Loucy (cell line): ENCODE measurements around the gene MRI1.

ENCODE experiments used
- H2AFZ ChIP-seq: fragments of 200-600 bp; sonication (generic); 2 replicates; pipeline ENCODE4 v1.6.0; 2016; ENCODE audit warnings: antibody characterized with exemption, mild to moderate bottlenecking, low read length, moderate library complexity
- H3F3A ChIP-seq: fragments of 200-600 bp; 2 replicates; pipeline ENCODE4 v1.6.0; 2016; ENCODE audit warnings: antibody characterized with exemption, low read depth, mild to moderate bottlenecking
- H3K27me3 ChIP-seq: fragments of 200-600 bp; sonication (generic); 2 replicates; pipeline ENCODE4 v1.6.1; 2014; ENCODE audit warnings: low read length, mild to moderate bottlenecking; ENCODE audit not compliant: insufficient read depth, poor library complexity, severe bottlenecking
- H3K36me3 ChIP-seq: fragments of 200-600 bp; sonication (generic); 2 replicates; pipeline ENCODE4 v1.6.1; 2016; ENCODE audit warnings: low read length; ENCODE audit not compliant: insufficient read depth
- H3K4me1 ChIP-seq: fragments of 200-600 bp; sonication (generic); 2 replicates; pipeline ENCODE4 v1.5.1; 2014; ENCODE audit warnings: low read length, mild to moderate bottlenecking; ENCODE audit not compliant: insufficient read depth, poor library complexity, severe bottlenecking
- H3K4me2 ChIP-seq: fragments of 200-600 bp; sonication (generic); 2 replicates; pipeline ENCODE4 v1.6.0; 2014; ENCODE audit warnings: antibody characterized with exemption, low read length, low read depth, mild to moderate bottlenecking; ENCODE audit not compliant: poor library complexity, severe bottlenecking
- H3K4me3 ChIP-seq: fragments of 200-600 bp; sonication (generic); 2 replicates; pipeline ENCODE4 v1.5.1; 2014; ENCODE audit warnings: low read length, mild to moderate bottlenecking, mixed read lengths; ENCODE audit not compliant: poor library complexity, severe bottlenecking
- H3K79me2 ChIP-seq: fragments of 200-600 bp; sonication (generic); 2 replicates; pipeline ENCODE4 v1.6.1; 2014; ENCODE audit warnings: low read length; ENCODE audit not compliant: insufficient read depth
- H3K9ac ChIP-seq: fragments of 200-600 bp; sonication (generic); 2 replicates; pipeline ENCODE4 v1.6.0; 2014; ENCODE audit warnings: mild to moderate bottlenecking, low read depth, low read length, moderate library complexity; ENCODE audit not compliant: poor library complexity, severe bottlenecking
- H3K9me2 ChIP-seq: fragments of 200-600 bp; sonication (generic); replicated peaks from 2 replicates; pipeline ENCODE4 v1.6.1; 2016; ENCODE audit warnings: low read depth, low read length, mixed read lengths
- H3K9me3 ChIP-seq: fragments of 200-600 bp; sonication (generic); 2 replicates; pipeline ENCODE4 v1.6.1; 2014; ENCODE audit warnings: mild to moderate bottlenecking, antibody characterized with exemption, low read length, low read depth; ENCODE audit not compliant: insufficient read depth
- H4K20me1 ChIP-seq: fragments of 200-600 bp; sonication (generic); 2 replicates; pipeline ENCODE4 v1.6.0; 2014; ENCODE audit warnings: antibody characterized with exemption, low read length, mild to moderate bottlenecking; ENCODE audit not compliant: insufficient read depth, poor library complexity, severe bottlenecking
- CTCF ChIP-seq: fragments of 200-600 bp; sonication (generic); conservative IDR thresholded peaks from 2 replicates; pipeline ENCODE4 v1.5.1; 2014; ENCODE audit warnings: mild to moderate bottlenecking, antibody characterized with exemption, low read length
- EZH2phosphoT487 ChIP-seq: fragments of 200-600 bp; IDR thresholded peaks from 2 replicates; pipeline ENCODE4 v1.6.1; 2018; ENCODE audit warnings: antibody characterized with exemption, mild to moderate bottlenecking, moderate library complexity, borderline replicate concordance

Gene MRI1

GRCh38 chr19:13803038-13803437, 38.7 kb downstream of the MRI1 start:
- no peaks in the 10 kb centered on the region for H3K4me1 ChIP-seq
- no peaks in the 10 kb centered on the region for H3F3A ChIP-seq
- no peaks in the 10 kb centered on the region for H3K79me2 ChIP-seq
- H3K27me3 ChIP-seq, result no peaks in the 10 kb centered on the region
- H2AFZ ChIP-seq, result no peak overlapping the region
- H3K4me3 ChIP-seq, result no peak overlapping the region
- no peaks in the 10 kb centered on the region; the same call in 1 of the 2 replicates for H3K36me3 ChIP-seq
- no peaks in the 10 kb centered on the region for H3K9me3 ChIP-seq
- no peaks in the 10 kb centered on the region for H3K9me2 ChIP-seq
- TF ChIP-seq EZH2phosphoT487 (no peak), CTCF (no peak)
- H4K20me1 ChIP-seq, result no peaks in the 10 kb centered on the region
- no peak overlapping the region for H3K9ac ChIP-seq
- no peak overlapping the region for H3K4me2 ChIP-seq

- no peak overlapping the region for H3K4me3 ChIP-seq
- no peaks in the 10 kb centered on the region for H3F3A ChIP-seq
- no peaks in the 10 kb centered on the region for H3K4me1 ChIP-seq
- no peaks in the 10 kb centered on the region for H3K79me2 ChIP-seq
- H3K9ac ChIP-seq, result no peak overlapping the region
- H2AFZ ChIP-seq, result no peak overlapping the region
- H3K27me3 ChIP-seq, result no peaks in the 10 kb centered on the region
- no peaks in the 10 kb centered on the region for H3K9me2 ChIP-seq
- no peaks in the 10 kb centered on the region; the same call in 1 of the 2 replicates for H3K36me3 ChIP-seq
- TF ChIP-seq CTCF (peak; percentile 43), EZH2phosphoT487 (no peak)
- H4K20me1 ChIP-seq, result no peaks in the 10 kb centered on the region
- no peaks in the 10 kb centered on the region for H3K9me3 ChIP-seq
- no peak overlapping the region for H3K4me2 ChIP-seq
These were observed 40.7 kb downstream of the MRI1 start for GRCh38 chr19:13804830-13805683.

GRCh38 chr19:13806728-13807127, 42.4 kb downstream of the MRI1 start:
- H3K27me3 ChIP-seq, result no peaks in the 10 kb centered on the region
- H3K79me2 ChIP-seq, result no peaks in the 10 kb centered on the region
- no peak overlapping the region for H3K4me2 ChIP-seq
- no peaks in the 10 kb centered on the region; the same call in 1 of the 2 replicates for H3K36me3 ChIP-seq
- H3K4me3 ChIP-seq, result no peak overlapping the region
- no peaks in the 10 kb centered on the region for H3K9me2 ChIP-seq
- no peaks in the 10 kb centered on the region for H3K4me1 ChIP-seq
- no peaks in the 10 kb centered on the region for H3F3A ChIP-seq
- H3K9me3 ChIP-seq, result no peaks in the 10 kb centered on the region
- no peak overlapping the region for H2AFZ ChIP-seq
- no peak overlapping the region for H3K9ac ChIP-seq
- H4K20me1 ChIP-seq, result no peaks in the 10 kb centered on the region
- TF ChIP-seq EZH2phosphoT487 (no peak), CTCF (no peak)
